ENCODE measurements around the gene SMOC2.

GRCh38 chr6:168459572-168459971 is 18.6 kb downstream of the SMOC2 start:
- no peak for TF ChIP-seq POLR2A (IDR thresholded peaks at IDR 0.05)
- TF ChIP-seq, protein P1, sequence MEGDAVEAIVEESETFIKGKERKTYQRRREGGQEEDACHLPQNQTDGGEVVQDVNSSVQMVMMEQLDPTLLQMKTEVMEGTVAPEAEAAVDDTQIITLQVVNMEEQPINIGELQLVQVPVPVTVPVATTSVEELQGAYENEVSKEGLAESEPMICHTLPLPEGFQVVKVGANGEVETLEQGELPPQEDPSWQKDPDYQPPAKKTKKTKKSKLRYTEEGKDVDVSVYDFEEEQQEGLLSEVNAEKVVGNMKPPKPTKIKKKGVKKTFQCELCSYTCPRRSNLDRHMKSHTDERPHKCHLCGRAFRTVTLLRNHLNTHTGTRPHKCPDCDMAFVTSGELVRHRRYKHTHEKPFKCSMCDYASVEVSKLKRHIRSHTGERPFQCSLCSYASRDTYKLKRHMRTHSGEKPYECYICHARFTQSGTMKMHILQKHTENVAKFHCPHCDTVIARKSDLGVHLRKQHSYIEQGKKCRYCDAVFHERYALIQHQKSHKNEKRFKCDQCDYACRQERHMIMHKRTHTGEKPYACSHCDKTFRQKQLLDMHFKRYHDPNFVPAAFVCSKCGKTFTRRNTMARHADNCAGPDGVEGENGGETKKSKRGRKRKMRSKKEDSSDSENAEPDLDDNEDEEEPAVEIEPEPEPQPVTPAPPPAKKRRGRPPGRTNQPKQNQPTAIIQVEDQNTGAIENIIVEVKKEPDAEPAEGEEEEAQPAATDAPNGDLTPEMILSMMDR (IDR thresholded peaks at IDR 0.05), result no peak

Data from Peyer's patch (tissue), 4 donors.